ENCODE measurements around the gene CTSS.
"Not testable (repeated sequence)": the region's sequence is repeated elsewhere in the genome, so short reads cannot be mapped to it uniquely, and the experiment has no call there.

CTSS gene

GRCh38 chr1:150772326-150772725 is 6.7 kb upstream of the CTSS start:
- DNase-seq, result no peak

DNA sequence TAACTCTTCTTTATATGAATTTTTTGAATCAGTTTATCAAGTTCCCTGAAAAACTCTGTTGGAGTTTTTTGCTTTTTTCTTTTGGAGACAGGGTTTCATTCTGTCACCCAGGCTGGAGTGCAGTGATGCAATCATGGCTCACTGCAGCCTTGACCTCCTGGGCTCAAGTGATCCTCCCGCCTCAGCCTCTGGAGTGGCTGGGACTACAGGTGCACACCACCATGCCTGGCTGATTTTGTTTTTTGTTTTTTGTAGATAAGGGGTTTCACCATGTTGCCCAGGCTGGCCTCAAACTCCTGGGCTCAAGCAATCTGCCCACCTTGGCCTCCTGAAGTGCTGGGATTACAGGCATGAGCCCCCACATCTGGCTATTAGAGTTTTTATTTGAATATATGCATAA is 2.1 kb upstream of the CTSS start:
- not testable (repeated sequence) for DNase-seq

GRCh38 chr1:150765977-150766301 is 361 bp upstream of the CTSS start:
- not testable (repeated sequence) for DNase-seq

DNA sequence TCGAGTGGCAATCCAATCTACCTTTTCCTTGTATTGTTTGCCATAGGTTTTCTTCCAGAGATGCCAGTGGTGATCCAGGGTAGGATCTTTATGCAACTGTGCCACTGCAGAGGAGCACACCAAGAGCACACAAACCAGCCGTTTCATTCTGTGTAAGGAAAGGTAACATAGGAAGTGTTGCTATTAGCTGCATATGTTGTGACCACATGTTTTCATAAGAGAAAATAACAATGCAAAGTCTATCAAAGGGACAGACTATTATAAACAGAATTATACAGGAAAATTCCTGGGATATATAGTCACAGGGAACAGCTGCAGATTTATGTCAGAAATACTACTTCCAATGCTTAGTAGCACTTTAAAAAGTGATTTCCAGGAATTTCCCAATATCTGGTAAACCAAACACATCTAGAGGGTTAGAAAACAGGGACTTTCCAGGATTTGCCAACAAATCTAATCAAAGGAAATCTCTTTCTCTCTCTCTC is 919 bp downstream of the CTSS start:
- DNase-seq, result peak; percentile 42

DNA sequence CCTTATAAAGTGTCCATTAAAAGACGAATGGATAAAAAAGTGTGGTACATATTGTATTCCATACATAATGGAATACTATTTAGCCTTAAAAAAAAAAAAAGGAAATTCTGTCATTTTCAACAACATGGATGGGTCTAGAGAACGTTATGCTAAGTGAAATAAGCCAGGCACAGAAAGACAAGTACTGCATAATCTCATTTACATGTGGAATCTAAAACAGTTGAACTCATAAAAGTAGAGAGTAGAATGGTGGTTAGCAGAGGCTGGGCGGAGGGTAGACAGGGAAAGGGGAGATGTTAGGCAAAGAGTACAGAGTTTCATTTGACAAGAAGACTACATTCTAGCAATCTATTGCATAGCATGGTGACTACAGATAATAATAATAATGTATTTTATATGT is 2.6 kb downstream of the CTSS start:
- no peak for DNase-seq

DNA sequence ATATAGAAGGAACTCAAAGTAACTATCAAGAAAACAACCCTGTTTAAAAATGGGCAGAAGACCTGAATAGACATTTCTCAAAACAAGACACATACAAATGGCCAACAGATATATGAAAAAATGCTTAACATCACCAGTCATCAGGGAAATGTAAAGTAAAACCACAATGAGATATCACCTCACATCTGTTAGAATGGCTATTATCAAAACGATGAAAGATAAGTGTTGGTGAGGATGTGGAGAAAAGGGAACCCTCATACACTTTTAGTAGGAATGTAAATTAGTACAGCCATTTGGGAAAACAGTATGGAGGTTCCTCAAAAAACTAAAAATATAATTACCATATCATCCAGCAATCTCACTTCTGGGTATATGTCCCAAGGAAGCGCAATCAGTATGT is 3.0 kb downstream of the CTSS start:
- no peak for DNase-seq

DNA sequence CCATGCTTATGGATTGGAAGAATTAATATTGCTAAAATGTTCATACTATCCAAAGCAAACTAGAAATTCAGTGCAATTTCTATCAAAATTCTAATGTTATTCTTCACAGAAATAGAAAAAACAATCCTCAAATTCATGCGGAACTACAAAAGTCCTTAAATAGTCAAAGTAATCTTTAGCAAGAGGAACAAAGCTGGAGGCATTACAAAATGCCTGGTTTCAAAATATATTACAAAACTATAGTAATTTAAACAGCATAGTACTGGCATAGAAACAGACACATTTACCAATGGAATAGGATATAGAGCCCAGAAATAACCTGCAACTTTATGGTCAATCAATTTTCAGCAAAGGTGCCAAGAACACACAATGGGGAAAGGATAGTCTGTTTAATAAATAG is 3.8 kb downstream of the CTSS start:
- DNase-seq, result no peak

DNA sequence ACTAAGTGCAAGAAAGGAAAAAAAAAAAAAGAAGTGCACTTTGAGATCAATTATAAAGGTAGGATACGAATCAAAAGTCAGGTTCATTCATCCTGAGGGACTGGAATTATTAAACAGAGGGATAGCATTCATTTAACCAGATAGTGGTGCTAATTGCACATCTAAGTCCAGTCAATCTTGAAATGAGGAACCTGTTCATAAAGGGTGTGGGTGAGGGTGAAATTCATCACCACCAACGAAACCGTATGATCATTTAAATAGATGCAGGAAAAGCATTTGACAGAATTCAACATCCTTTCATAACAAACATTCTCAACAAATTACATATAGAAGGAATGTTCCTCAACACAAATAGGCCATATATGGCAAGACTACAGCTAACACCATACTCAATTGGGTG is 5.6 kb downstream of the CTSS start:
- DNase-seq, result no peak

GRCh38 chr1:150753416-150753815 is 12.2 kb downstream of the CTSS start:
- no peak for DNase-seq

DNA sequence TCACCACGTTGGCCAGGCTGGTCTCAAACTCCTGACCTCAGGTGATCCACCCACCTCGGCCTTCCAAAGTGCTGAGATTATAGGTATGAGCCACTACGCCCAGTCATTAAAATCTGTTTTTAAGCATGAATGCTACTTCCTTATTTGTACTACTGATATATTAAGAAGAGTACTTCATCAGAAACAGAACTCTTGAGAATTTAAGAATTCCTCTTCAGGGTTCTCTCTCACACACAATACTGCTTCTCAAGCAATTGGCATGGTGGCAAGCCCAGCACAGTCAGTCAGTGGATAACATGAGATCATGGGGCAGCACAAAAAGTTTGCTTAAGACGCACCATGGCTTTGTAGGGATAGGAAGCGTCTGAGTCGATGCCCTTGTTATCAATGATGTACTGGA is 14.1 kb downstream of the CTSS start:
- no peak for DNase-seq

DNA sequence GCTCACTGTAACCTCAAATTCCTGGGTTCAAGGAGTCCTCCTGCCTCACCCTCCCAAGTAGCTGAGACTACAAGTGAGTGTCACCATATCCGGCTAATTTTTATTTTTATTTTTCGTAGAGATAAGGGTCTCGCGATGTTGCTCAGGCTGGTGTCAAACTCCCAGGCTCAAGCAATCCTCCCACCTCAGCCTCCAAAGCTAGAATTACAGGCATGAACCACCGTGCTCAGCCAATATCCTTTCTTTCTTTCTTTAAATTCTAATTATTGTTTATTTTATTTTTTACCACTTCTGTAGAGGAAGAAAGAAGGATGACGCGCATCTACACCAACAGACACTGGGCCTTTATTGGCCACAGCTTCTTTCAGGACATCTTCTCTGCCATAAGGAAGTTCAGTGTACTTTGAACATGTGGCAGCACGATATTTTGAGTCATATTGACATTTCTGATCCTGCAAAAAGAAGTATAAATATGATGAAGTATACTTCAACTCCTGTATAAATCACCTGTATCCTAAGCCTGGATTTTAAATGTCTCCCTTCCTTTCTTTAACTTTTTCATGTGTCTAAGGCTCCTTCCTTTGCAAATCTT is 15.8 kb downstream of the CTSS start:
- no peak for DNase-seq

DNA sequence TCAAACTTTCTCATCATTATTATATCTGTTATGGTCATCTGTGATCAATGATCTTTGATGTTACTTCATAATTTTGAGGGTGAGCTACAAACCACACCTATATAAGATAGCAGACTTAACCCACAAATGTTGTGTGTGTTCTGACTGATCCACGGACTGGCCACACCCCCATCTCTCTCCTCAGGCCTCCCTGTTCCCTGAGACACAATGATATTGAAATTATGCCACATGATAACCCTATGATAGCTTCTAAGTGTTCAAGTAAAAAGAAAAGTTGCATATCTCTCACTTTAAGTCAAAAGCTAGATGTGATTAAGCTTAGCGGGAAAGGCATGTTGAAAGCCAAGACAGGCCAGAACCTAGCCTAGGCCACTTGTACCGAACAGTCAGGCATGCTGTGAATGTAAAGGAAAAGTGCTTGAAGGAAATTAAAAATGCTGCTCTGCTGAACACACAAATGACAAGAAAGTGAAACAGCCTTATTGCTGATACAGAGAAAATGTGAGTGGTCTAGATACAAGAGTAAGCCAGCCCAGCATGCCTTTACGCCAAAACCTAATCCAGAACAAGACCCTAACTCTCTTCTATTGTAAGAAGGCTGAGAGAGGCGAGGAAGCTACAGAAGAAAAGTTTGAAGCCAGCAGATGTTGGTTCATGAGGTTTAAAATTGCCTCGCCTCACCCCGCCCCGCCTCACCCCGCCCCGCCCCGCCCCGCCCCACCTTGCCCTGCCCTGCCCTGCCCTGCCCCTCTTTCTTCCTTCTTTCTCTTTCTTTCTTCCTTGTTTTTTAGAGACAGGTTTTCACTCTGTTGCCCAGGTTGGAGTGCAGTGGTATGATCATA is 16.5 kb downstream of the CTSS start:
- DNase-seq, result no peak

DNA sequence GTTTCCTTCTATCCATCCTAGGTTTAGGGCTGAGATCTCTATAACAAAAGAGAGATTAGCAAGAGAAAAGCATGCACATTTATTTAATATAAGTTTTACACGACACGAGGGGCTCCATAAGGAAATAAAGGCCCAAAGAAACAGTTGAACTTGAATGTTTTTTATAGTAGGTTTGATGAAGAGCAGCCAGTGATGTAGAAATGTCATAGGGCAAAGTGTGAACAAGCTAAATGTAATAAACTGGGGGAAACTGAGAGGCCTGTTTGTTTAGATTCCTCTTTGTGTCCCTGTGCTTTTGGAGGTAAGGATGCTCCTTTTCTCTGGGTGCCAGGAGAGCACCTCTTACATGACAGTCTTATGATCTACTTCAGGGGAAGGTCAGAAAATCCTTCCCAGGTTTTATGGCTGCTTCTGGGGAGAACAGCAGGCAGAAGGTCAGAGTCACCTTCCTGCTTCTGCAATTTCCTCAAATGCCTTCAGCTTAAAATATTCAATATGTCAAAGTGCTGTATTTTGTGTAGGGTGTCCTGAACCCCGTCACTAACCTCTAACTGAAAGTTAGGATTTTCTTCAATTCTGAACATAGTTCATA is 35.4 kb downstream of the CTSS start:
- DNase-seq, result no peak

GRCh38 chr1:150724336-150724735 is 41.2 kb downstream of the CTSS start:
- DNase-seq, result no peak

GRCh38 chr1:150720703-150721102 is 44.9 kb downstream of the CTSS start, which contains the start of gene HORMAD1:
Gene HORMAD1 (minus strand): TSS chr1:150720895. CDS start chr1:150719505, 1,390 bp downstream.
- no peak for DNase-seq

GRCh38 chr1:150720098-150720497 is 45.5 kb downstream of the CTSS start:
- DNase-seq, result no peak

DNA sequence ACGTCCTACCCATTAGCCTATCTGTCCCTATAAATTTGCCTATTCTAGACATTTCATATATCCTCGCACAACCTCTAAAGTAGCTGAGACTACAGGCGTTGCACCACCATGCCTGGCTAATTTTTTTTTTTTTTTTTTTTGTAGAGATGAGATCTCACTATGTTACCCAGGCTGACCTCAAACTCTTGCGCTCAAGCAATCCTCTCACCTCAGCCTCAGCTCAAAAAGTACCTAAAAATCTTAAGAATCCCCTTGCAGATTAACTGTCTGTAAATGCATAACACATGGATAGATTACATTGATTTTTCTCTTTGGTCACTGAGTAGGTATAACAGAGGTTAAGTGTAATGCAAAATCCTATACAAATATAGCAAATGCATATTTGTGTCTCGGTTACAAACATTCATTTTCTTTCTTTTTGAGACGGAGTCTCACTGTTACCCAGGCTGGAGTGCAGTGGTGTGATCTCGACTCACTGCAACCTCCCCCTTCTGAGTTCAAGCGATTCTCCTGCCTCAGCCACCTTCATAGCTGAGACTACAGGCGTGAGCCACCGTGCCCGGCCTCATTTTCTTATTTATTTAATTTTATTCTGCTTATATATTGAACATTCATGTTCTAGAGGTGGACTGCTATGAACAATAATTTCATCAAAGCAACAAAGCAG is 47.2 kb downstream of the CTSS start:
- no peak for DNase-seq

DNA sequence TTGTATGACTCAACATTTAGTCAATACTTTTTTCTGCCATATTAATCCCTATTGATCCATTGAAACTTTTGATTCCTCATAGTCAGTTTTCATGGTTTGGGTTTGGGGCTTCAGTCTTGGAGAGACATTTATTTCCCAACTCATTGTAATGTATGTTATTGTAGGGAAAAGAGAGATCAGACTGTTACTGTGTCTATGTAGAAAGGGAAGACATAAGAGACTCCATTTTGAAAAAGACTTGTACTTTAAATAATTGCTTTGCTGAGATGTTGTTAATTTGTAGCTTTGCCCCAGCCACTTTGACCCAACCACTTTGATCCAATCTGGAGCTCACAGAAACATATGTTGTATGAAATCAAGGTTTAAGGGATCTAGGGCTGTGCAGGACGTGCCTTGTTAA is 56.5 kb downstream of the CTSS start:
- not testable (repeated sequence) for DNase-seq

DNA sequence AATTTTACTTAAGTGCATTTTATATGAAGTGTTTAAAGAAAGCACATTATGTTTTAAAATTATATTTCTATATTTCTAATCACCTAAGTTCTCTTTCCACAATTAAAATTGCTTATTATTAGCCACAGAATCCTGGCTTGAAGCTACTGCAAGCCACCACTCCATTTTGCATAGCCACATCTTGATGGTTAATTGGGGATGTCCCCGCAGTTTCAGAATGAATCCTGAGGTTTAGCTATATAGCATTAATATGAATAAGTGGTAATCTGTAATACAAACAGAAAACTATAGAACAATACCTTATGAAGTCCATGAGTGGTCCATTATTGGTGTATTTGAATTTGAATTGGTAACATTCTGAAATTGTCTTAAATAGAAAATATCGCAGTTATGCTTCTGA is 57.0 kb downstream of the CTSS start:
- DNase-seq, result no peak

GRCh38 chr1:150706091-150706490 is 59.5 kb downstream of the CTSS start:
- DNase-seq, result no peak

DNA sequence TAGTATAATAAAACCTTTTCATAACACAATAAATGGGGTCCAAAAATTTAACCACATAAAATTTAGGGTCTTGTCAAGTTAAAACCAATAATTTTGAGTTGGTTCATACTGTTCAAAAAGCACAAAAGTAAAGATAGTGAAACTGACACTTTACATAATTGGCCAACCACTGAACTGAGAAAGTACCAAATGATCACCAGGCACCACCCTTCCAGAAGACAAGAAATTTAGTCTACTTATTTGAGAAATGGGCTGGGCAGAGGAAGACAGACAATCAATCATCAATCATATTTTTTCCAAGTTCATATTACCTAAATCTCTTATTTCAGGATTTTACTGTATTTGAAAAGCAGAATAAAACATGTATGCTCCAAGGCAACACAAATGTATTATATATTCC is 62.2 kb downstream of the CTSS start:
- no peak for DNase-seq

DNA sequence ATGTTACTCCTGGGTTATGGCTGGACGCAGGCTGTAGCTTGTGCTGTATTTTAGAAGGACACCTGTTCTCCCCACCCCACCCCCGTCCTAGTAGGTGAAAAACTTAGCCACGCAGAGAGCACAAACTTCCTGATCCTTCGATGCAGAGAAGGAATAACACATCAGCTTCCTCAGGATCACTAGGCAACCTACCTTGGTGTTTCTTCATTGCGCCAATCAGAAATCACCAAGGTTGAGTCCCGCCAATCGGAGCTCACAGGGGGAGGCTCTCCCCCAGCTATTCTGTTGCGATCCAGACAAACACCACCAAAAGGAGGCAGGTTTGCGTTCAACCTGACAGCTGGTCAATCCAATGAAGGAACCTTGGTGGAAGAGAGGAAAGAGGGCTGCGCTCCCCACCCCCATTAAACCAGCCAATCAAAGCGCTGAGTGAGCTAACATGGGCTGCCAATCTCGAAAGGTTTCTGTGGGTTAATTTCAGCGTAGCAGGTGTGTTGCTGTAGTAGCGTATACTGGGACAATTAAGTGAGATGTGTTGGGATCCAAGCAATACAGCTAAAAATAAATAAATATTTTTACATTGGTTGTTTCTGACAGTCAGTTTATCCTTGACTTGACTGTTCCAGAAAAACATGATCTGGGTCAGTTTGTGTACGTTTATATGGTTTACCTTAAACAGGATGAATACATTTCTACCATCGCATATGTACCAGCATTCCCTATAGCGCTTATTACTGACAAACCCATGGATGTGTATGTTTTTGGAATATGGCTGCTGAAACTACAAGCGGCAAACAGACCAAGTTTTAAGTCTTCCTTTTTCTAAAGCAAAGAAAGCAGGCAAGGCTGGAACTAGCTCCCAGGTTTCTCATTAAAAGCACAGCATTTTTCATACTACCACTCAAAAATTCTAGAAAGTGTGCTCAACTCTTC is 68.3 kb downstream of the CTSS start, which contains the start of gene GOLPH3L:
Gene GOLPH3L, minus strand, starts transcription at position 160 of the 933 bp plus-strand sequence. CDS start 2,316 bp downstream, outside the sequence.
- peak; percentile 97 for DNase-seq

Measured in CD4-positive, alpha-beta T cell treated with Interleukin-17A for 1 hour (primary cell).